Immature natural killer cell (primary cell): Measurements from ENCODE around the gene SF3B4. TPM values are rescaled to one million over a fixed set of nuclear protein-coding genes. Genes with fewer than 3 reads are reported as not detected.
"Not testable (repeated sequence)": the region's sequence is repeated elsewhere in the genome, so short reads cannot be mapped to it uniquely, and the experiment has no call there.

Experiments
- DNase-seq, 3 donors: peaks; one replicate each; pipeline ENCODE4 v3.0.0; 2022; ENCODE audit warnings: mixed read lengths in 1 of 3
- H3K27ac Mint-ChIP-seq, 6 donors: one replicate each; pipeline ENCODE4 v1.8.0; 2020; ENCODE audit warnings: mixed read lengths in 6 of 6, mild to moderate bottlenecking in 5 of 6, inconsistent platforms in 4 of 6, moderate library complexity in 3 of 6
- H3K27me3 Mint-ChIP-seq, 3 donors: one replicate each; pipeline ENCODE4 v1.8.0; 2020 to 2021; ENCODE audit warnings: low read depth in 3 of 3, mild to moderate bottlenecking in 3 of 3, mixed read lengths in 3 of 3, moderate library complexity in 3 of 3, inconsistent platforms in 1 of 3
- H3K36me3 Mint-ChIP-seq, 3 donors: one replicate each; pipeline ENCODE4 v1.8.0; 2020; ENCODE audit warnings: mixed read lengths in 3 of 3, inconsistent platforms in 2 of 3, mild to moderate bottlenecking in 2 of 3
- H3K4me1 Mint-ChIP-seq, 2 donors: one replicate each; pipeline ENCODE4 v1.8.0; 2020; ENCODE audit warnings: inconsistent platforms in 2 of 2, mild to moderate bottlenecking in 2 of 2, mixed read lengths in 2 of 2, moderate library complexity in 1 of 2
- H3K4me3 Mint-ChIP-seq, 5 donors: one replicate each; pipeline ENCODE4 v1.8.0; 2020; ENCODE audit warnings: mild to moderate bottlenecking in 5 of 5, mixed read lengths in 5 of 5, inconsistent platforms in 3 of 5, moderate library complexity in 3 of 5
- H3K9me3 Mint-ChIP-seq, 6 donors: one replicate each; pipeline ENCODE4 v1.8.0; 2020; ENCODE audit warnings: mild to moderate bottlenecking in 6 of 6, mixed read lengths in 6 of 6, inconsistent platforms in 4 of 6, moderate library complexity in 3 of 6
- polyA plus RNA-seq, 3 donors: library from polyadenylated mRNA; unstranded; fragments of 300-500 nt; fragmentation: Illumina TruSeq; gene quantifications; one replicate each; pipeline ENCODE4 v1.2.3, GENCODE V29; 2021

The SF3B4 gene
- polyA plus RNA-seq, 3 donors from 2014 or later = 70.1 to 137 (median 103) TPM

DNA sequence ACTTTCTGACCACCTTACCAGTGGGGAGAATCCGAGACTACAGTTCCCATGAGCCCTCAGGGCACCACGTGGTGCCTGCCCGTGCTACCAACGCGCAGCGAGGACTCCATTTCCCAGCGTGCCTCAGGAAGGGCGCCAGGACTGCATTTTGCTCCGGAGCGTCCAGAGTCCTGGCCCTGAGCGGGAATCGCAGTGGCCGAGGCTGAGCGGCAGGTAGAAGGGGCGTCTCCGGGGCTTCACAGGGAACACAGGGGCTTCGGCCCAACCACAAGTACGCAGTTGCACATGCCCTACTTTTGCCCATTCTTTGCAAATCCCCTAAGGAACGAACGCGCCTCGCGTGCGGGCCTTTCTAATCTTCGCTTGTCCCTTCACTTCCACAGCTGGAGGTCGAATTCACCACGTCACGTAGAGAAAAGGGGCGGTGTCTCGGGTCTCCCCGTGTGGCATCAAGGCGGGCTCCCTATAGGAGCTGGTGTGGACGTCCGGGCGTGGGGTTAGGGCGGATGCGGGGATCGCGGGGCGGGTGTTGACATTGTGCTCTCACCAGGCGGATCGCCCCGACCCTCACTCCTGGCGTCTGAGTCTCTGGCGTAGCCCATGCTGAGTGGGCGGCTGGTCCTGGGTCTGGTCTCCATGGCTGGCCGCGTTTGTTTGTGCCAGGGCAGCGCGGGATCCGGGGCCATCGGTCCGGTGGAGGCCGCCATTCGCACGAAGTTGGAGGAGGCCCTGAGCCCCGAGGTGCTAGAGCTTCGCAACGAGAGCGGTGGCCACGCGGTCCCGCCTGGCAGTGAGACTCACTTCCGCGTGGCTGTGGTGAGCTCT, 27.9 kb downstream of the SF3B4 start, which contains the start of gene BOLA1:
Gene BOLA1 (plus strand): TSS at position 109 of the 825 bp plus-strand sequence. CDS start 492 bp downstream, at position 601.
- no peaks in the 10 kb centered on the region for H3K9me3 Mint-ChIP-seq
- DNase-seq = peak; percentile 78 to 79 (median 78)
- H3K4me3 Mint-ChIP-seq = peak within 1 kb of the TSS; percentile 91 to 98 (median 95)
- H3K27me3 Mint-ChIP-seq = peaks cover 0 to 2% (median 0%) of the 10 kb centered on the region in 3 donors
- peaks cover 0 to 4% (median 3%) of the 10 kb centered on the region in 3 donors for H3K36me3 Mint-ChIP-seq
- peaks cover 18 to 22% of the 10 kb centered on the region in 2 donors for H3K4me1 Mint-ChIP-seq
- peak within 1 kb of the TSS; percentile 80 to 97 (median 96) for H3K27ac Mint-ChIP-seq

DNA sequence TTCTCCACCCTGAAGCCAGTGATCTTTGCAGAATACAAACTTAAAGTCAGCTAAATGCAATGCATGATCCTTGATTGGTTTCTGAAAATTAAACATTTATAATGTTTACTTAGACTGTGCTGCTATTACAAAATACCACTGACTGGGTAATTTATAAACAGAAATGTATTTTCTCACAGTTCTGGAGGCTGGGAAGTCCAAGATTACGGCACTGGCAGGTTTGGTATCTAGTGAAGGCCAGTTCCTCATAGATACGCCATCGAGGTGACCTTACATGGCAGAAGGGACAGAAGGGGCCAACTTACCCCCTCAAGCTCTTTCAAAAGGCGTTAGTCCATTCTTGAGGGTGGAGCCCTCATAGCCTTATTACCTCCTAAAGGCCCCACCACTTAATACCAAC, 31.0 kb downstream of the SF3B4 start:
- H3K9me3 Mint-ChIP-seq = no peaks in the 10 kb centered on the region
- H3K27ac Mint-ChIP-seq = no peak overlapping the region
- H3K27me3 Mint-ChIP-seq = peaks cover 0 to 4% (median 0%) of the 10 kb centered on the region in 3 donors
- no peak overlapping the region for H3K4me3 Mint-ChIP-seq
- no peak for DNase-seq
- H3K4me1 Mint-ChIP-seq = peaks cover 18 to 22% of the 10 kb centered on the region in 2 donors
- H3K36me3 Mint-ChIP-seq = no peaks in the 10 kb centered on the region

DNA sequence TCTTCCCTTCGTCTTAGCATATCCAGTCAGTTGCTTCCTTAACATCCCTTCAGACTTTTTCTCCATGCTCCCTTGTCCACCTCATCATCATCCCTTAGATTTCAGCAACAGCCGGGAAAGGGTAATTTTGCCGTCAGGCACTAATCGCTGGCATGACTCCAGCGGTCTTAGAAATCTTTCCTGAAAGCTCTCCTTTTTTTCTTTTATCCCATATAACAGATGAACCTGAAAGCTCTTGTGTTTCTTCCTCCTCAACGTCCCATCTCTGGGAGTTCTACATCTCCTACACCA, 38.7 kb downstream of the SF3B4 start:
- Mint-ChIP-seq H3K4me3 (no peak overlapping the region), H3K36me3 (no peaks in the 10 kb centered on the region), H3K9me3 (no peaks in the 10 kb centered on the region), H3K4me1 (peaks cover 0 to 4% of the 10 kb centered on the region in 2 donors), H3K27ac (no peak overlapping the region), H3K27me3 (peaks cover 0 to 2% (median 2%) of the 10 kb centered on the region in 3 donors)
- DNase-seq = peak in 1 of 3 donors; percentile 5

DNA sequence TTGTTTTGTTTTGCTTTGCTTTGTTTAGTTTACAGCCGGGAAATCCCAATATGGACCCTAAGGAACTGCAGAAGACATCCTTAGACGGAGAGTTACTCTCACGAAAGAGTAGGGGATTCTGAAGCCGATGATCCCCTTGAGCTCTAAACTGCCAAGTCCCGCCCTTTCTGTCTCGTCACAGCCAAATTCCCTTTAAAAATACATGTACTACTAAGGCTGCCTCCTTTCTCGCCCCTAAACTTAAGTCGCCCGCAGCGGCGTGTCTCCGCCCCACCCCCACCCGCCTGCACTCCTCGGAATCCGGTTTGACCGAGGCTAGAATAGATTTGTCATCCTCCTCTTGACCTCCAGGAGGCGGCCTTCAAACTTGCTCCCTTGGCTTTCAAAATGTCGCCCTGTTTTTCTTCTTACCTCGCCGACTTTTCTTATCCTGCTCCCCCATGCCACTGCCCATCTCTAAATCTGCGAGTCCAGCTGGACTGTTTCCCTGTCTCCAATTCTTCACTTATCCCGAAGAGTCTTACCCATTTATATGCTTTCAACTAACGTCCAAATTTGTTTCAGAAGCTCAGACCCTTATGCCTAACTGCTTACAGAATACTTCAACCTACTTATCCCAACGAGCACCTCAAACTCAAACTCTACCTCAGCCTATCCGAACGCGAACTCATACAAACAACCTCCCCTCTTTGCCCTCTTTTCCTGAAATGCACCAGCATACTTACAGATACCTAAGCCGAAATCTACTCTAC, 39.2 kb downstream of the SF3B4 start:
- Mint-ChIP-seq H3K9me3 (no peaks in the 10 kb centered on the region), H3K4me3 (no peak overlapping the region), H3K4me1 (peaks cover 0 to 4% of the 10 kb centered on the region in 2 donors), H3K27ac (no peak overlapping the region), H3K36me3 (no peaks in the 10 kb centered on the region), H3K27me3 (peaks cover 0 to 2% (median 2%) of the 10 kb centered on the region in 3 donors)
- peak in 2 of 3 donors; percentile 78 to 79 for DNase-seq

DNA sequence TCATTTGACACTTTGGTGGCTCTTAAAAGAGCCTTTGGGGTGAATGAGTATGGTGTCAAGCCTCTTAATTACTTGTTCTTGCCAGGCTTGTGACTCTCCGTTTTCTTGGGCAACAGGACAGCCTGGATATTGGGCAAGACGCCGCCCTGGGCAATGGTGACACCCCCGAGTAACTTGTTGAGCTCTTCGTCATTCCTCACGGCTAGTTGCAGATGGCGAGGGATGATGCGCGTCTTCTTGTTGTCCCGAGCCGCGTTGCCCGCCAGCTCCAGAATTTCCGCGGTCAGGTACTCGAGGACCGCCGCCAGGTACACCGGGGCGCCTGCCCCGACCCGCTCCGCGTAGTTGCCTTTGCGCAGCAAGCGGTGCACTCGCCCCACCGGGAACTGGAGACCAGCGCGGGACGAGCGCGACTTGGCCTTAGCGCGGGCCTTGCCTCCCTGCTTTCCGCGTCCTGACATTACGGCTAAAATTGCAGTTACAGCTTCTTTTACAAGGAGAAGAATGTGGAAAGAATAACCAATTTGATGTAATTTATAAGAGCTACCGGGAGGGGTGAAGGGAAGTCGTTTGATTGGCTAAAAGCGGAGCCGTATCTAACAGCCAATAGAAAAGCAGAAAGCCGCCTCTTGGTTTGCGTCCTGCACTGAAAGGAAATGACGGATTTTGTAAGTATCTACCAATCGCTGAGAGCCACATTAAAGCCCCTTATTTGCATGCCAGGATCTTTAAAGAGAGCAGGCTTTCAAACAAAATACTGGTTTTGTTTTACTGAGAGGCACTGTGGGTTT, 40.0 kb downstream of the SF3B4 start:
- H3K4me1 Mint-ChIP-seq = peaks cover 0 to 4% of the 10 kb centered on the region in 2 donors
- H3K27me3 Mint-ChIP-seq = peaks cover 0 to 2% (median 2%) of the 10 kb centered on the region in 3 donors
- H3K36me3 Mint-ChIP-seq = no peaks in the 10 kb centered on the region
- DNase-seq = peak; percentile 91 to 94 (median 93)
- H3K27ac Mint-ChIP-seq = no peak overlapping the region
- H3K9me3 Mint-ChIP-seq = no peaks in the 10 kb centered on the region
- no peak overlapping the region for H3K4me3 Mint-ChIP-seq

DNA sequence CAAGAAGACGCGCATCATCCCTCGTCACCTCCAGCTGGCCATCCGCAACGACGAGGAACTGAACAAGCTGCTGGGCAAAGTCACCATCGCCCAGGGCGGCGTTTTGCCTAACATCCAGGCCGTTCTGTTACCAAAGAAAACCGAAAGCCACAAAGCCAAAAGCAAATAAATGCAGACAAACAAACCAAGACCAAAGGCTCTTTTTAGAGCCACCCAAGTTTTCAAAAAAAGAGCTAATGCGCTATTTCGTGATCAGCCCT, 40.5 kb downstream of the SF3B4 start:
- not testable (repeated sequence) for H3K36me3 Mint-ChIP-seq, H3K27me3 Mint-ChIP-seq, H3K9me3 Mint-ChIP-seq, H3K4me1 Mint-ChIP-seq, H3K27ac Mint-ChIP-seq, DNase-seq, H3K4me3 Mint-ChIP-seq

DNA sequence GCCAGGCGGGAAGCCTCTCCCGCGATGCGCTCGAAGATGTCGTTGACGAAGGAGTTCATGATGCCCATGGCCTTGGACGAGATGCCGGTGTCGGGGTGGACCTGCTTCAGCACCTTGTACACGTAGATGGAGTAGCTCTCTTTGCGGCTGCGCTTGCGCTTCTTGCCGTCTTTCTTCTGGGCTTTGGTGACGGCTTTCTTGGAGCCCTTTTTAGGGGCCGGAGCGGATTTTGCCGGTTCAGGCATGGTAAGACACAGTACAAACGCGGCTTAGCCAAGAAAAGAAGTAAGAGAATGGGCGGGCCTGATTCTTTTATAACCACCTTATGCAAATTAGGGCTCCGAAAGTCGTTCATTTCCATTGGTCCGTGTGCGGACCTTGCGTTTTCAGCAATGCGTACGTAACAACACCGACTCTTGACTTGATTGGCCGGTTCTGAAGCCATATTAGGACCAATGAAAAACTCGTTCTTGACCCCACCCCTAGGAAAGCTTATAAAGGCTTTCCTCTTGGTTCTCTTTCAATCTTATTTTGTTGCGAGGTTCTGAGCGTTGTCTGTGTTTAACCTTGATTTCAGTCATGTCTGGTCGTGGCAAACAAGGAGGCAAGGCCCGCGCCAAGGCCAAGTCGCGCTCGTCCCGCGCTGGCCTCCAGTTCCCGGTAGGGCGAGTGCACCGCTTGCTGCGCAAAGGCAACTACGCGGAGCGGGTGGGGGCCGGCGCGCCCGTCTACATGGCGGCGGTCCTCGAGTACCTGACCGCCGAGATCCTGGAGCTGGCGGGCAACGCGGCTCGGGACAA, 41.0 kb downstream of the SF3B4 start:
- Mint-ChIP-seq H3K4me1 (peaks cover 0 to 4% of the 10 kb centered on the region in 2 donors), H3K27me3 (peaks cover 0 to 2% (median 0%) of the 10 kb centered on the region in 3 donors), H3K27ac (no peak overlapping the region), H3K4me3 (no peak overlapping the region), H3K9me3 (no peaks in the 10 kb centered on the region), H3K36me3 (no peaks in the 10 kb centered on the region)
- DNase-seq = peak; percentile 92 to 96 (median 93)

DNA sequence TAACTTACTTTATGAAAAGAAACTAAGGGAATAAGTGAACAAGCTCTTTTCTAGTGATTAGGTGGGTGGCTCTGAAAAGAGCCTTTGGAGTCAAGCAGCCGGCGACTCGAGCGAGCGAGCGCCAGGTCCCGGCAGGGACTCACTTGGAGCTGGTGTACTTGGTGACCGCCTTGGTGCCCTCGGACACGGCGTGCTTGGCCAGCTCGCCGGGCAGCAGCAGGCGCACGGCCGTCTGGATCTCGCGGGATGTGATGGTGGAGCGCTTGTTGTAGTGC, 41.5 kb downstream of the SF3B4 start:
- H3K36me3 Mint-ChIP-seq, H3K27ac Mint-ChIP-seq, H3K27me3 Mint-ChIP-seq, H3K9me3 Mint-ChIP-seq, H3K4me3 Mint-ChIP-seq, DNase-seq, H3K4me1 Mint-ChIP-seq: not testable (repeated sequence)

DNA sequence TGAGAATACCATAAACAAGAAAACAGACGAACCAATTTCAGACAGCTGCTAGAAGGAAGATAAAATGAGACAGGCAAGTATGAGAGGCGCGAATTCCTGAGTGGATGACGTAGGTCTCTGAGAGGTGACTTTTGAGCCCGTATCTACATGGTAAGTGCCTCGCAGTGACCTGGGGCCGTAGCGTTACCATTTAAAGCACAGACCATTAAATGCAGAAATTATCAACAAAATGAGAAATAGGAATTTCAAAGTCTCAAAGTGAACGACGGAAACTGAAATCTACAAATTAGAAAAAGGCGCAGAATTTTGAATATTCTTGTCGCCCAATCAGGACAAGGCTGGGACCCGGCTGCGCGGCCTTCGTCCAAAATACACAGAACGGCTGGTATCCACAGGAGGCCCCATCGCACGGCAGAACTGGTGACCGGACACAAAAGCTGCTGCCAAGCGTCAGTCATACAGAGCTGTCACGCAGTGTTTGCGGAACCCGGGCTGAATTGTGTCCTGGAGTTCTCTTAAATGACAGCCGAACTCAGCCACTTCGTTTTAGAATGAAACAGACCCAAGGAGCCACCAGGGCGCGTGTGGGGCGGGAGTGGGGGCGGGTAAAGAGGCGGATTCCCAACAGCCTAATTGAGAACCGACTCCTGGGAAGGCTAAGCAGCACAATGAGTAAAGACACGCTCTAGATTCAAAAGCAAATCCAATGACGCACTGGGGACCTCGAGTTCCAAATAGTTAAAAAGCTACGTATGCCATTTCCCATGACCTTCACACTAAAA, 42.1 kb downstream of the SF3B4 start:
- Mint-ChIP-seq H3K9me3 (no peaks in the 10 kb centered on the region), H3K27ac (no peak overlapping the region), H3K4me3 (no peak overlapping the region), H3K36me3 (no peaks in the 10 kb centered on the region), H3K4me1 (peaks cover 0 to 4% of the 10 kb centered on the region in 2 donors), H3K27me3 (peaks cover 0 to 2% (median 0%) of the 10 kb centered on the region in 3 donors)
- DNase-seq = peak; percentile 63 to 68 (median 67)

DNA sequence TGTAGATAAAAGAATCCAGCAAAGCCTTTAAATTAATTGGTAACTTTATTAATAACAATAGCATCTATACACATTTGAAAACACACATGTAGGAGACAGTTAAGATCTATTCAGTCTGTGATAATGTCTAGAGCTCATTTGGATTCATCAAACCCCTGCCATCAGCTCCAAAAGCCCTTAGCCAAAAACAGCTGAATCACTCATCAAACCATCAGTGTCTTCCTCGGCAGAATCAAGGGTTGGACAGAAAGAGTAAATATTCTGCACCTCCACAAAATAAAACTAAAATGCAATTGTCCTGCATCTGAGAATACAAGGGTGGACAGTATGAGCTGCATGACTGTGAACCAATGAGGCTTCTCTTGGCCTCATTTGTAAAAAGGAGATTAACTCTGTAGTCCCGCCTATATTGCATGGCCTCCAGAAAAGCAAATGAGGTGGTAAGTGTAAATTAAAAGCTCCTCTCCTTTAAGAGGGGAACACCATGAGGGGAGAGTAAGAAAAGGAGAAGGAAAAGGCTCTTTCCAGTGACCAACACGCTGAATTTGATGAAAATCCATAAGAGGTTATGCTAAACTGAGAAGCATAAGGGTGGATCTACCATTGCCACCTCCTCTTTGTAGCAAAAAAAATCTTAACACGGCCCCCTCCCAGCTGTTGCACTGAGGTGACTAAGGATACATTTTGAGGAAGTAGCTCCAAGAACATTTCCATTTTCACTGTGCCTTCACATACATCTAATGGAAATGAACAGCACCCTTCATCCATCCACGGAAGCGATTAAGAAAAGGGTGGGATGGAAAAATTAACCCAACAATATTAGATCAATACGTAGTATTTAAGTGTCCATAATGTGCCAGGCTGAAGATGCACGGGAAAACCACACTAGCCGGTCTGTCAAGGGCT, 42.9 kb downstream of the SF3B4 start:
- peaks cover 0 to 1% (median 0%) of the 10 kb centered on the region in 3 donors for H3K27me3 Mint-ChIP-seq
- H3K27ac Mint-ChIP-seq = no peak overlapping the region
- peaks cover 2 to 3% of the 10 kb centered on the region in 2 donors for H3K4me1 Mint-ChIP-seq
- no peaks in the 10 kb centered on the region for H3K9me3 Mint-ChIP-seq
- no peak for DNase-seq
- no peak overlapping the region for H3K4me3 Mint-ChIP-seq
- H3K36me3 Mint-ChIP-seq = no peaks in the 10 kb centered on the region

DNA sequence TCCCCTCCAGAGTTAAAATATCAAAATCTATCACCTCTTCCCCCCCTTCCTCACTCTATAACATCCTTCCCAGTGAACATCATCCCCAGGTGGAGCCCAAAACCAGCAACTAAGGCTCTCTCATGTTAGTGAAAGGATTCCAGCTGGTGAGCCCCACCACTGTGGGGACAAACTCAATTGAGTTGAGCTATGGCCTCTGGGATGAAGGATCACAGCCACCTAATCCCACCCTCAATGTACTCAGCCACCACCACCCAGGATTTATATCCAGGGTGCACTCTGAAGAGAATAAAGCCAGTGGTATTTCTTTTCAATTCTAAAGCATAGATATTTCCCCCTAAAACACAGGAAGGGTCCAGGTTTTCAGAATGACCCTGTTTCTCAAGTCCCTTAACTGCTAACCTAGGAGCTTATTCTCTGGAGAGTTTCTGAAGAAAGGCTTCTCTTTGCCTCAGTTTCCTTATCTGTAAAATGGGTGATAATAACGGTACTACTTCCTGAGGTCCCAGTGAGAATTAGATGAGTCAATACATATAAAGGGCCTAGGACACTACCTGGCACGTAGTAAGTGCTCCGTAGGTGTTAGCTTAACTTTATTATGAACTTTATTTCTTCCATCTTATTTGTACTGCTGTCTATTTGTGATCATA, 43.9 kb downstream of the SF3B4 start:
- peaks cover 7 to 8% of the 10 kb centered on the region in 2 donors for H3K4me1 Mint-ChIP-seq
- no peaks in the 10 kb centered on the region for H3K27me3 Mint-ChIP-seq
- no peak for DNase-seq

DNA sequence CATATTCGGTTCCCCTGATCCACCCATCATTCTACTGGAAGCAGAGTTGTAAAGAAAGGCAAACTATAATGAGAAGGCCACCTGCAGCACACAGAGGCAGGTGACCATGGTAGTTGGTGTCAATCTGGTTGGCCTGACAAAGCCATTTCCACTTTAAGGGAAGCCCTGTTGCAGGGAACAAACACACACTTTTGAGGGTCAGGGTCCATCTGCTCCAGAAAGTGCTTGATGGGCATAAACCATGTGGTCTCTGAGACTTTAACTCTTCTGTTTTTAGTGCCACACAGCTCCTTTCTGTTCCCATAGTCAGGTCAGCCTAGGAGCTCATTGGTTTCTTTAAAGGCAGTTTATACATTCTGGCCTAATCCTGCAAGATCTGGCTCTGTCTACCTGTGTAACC, 45.7 kb downstream of the SF3B4 start:
- no peak for DNase-seq
- Mint-ChIP-seq H3K9me3 (no peaks in the 10 kb centered on the region), H3K36me3 (no peaks in the 10 kb centered on the region), H3K27me3 (peaks cover 0 to 2% (median 0%) of the 10 kb centered on the region in 3 donors), H3K4me3 (no peak overlapping the region), H3K4me1 (peaks cover 7 to 8% of the 10 kb centered on the region in 2 donors), H3K27ac (no peak overlapping the region)

More for the DNA sequence above, 43.9 kb downstream of the SF3B4 start:
- Mint-ChIP-seq H3K4me3 (no peak overlapping the region), H3K9me3 (no peaks in the 10 kb centered on the region), H3K36me3 (no peaks in the 10 kb centered on the region), H3K27ac (no peak overlapping the region)
